ENCODE data around the gene SPATA31C2.

SPATA31C2 gene

GRCh38 chr9:88085476-88085875, 52.8 kb downstream of the SPATA31C2 start:
- DNase-seq, result no peak
- no peak for TF ChIP-seq CTCF (IDR thresholded peaks at IDR 0.05; ENCODE audit: low read depth, low read length, missing control alignments)
- Histone ChIP-seq H3K27me3 (replicated peaks) (no peaks in the 10 kb centered on the region), H3K36me3 (replicated peaks) (no peaks in the 10 kb centered on the region), H3K4me3 (ENCODE audit: low read depth, low read length) (no peak overlapping the region), H3K27ac (no peak overlapping the region)
- in situ Hi-C loops (cut with HindIII; ENCODE audit: low pct_ligation_motif_present, low sequenced_read_pairs), result no loop called here

GRCh38 chr9:88084357-88085183, 53.7 kb downstream of the SPATA31C2 start:
- DNase-seq, result no peak
- in situ Hi-C loops (cut with HindIII; ENCODE audit: low pct_ligation_motif_present, low sequenced_read_pairs), result no loop called here
- no peak overlapping the region for H3K4me3 ChIP-seq (ENCODE audit: low read depth, low read length)
- no peak overlapping the region for H3K27ac ChIP-seq
- TF ChIP-seq CTCF (IDR thresholded peaks at IDR 0.05; ENCODE audit: low read depth, low read length, missing control alignments), result no peak
- no peaks in the 10 kb centered on the region for H3K27me3 ChIP-seq (replicated peaks)
- no peaks in the 10 kb centered on the region for H3K36me3 ChIP-seq (replicated peaks)

All from brain microvascular endothelial cell (primary cell).